OCI-M2 (cell line): ENCODE data around the gene KRTAP9-8.
"Not testable (repeated sequence)": the region's sequence is repeated elsewhere in the genome, so short reads cannot be mapped to it uniquely, and the experiment has no call there.

ENCODE experiments used
- DNase-seq: peaks from one replicate; lab custom pipeline; 2025; ENCODE audit not compliant: unreplicated experiment; lab: John Stamatoyannopoulos, UW

Gene KRTAP9-8, protein sequence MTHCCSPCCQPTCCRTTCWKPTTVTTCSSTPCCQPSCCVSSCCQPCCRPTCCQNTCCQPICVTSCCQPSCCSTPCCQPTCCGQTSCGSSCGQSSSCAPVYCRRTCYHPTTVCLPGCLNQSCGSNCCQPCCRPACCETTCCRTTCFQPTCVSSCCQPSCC

DNA sequence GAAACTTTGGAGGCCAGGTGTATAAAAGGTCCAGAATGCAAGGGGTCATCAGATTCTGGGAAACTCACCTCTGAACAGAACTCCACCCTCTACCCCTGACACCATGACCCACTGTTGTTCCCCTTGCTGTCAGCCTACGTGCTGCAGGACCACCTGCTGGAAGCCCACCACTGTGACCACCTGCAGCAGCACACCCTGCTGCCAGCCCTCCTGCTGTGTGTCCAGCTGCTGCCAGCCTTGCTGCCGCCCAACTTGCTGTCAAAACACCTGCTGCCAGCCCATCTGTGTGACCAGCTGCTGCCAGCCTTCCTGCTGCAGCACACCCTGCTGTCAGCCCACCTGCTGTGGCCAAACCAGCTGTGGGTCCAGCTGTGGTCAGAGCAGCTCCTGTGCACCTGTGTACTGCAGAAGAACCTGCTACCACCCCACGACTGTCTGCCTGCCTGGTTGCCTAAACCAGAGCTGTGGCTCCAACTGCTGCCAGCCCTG, at the start of gene KRTAP9-8:
Gene KRTAP9-8, plus strand, starts transcription at position 51 of the 489 bp plus-strand sequence. Its CDS starts 53 bp downstream, at position 104.
- DNase-seq, result not testable (repeated sequence)

DNA sequence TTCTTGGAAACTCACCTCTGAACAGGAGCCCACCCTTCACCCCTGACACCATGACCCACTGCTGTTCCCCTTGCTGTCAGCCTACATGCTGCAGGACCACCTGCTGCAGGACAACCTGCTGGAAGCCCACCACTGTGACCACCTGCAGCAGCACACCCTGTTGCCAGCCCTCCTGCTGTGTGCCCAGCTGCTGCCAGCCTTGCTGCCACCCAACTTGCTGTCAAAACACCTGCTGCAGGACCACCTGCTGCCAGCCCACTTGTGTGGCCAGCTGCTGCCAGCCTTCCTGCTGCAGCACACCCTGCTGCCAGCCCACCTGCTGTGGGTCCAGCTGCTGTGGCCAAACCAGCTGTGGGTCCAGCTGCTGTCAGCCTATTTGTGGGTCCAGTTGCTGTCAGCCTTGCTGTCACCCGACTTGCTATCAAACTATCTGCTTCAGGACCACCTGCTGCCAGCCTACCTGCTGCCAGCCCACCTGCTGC, 47.9 kb upstream of the KRTAP9-8 start, which contains the start of gene KRTAP9-1:
Gene KRTAP9-1, plus strand, starts transcription at position 51 of the 482 bp plus-strand sequence. Its CDS starts 0 bp downstream, at position 51.
- DNase-seq, result not testable (repeated sequence)

DNA sequence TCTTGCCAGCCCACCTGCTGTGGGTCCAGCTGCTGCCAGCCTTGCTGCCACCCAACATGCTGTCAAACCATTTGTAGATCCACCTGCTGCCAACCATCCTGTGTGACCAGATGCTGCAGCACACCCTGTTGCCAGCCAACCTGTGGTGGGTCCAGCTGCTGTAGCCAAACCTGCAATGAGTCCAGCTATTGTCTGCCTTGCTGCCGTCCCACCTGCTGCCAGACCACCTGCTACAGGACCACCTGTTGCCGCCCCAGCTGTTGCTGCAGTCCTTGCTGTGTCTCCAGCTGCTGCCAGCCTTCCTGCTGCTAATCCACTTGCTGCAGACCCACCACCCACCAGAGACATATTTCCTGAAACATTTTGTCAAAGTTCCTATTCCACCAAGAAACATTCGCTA, 47.5 kb upstream of the KRTAP9-8 start:
- no peak for DNase-seq

DNA sequence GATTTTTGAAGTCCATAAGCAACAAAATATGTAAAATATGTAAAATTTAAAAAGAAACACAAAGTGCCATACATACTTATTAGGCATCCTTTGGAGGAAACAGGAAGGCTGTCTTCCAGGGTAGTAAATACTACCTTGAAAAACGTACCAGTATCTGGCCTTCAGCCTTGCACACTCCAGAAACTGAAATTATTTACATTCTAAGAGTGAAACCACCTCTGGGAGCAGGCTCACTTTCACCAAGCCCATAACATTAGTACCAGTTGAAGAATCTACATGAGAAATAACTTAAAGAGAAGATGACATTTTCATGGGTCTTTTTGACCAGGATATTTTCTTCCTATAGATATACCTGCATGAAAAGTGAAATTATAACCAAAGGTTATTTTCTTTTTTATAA, 41.7 kb upstream of the KRTAP9-8 start:
- DNase-seq, result no peak

DNA sequence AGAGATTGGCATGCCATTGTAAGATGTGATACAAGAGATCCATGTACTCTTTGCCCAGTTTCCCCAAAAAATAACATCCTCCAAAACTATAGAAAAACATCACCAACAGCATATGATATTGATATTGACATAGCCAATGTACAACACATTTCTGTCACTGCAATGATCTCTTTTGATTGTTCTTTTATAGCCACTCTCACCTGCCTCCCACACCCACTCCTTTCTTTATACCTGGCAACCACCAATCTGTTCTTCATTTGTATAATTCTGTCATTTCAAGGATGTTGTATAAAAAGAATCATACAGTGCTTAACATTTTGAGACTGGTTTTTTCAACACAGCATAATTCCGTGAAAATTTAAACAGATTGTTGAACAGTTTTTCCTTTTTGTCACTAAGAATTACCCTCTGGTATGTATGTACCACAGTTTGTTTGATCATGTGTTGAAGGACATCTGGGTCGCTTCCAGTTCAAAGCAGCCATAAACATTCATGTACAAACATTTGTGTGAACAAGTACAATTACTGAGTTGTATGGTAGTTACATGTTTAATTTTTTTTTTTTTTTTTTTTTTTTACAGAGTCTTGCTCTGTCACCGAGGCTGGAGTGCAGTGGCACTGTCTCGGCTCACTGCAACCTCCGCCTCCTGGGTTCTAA, 38.2 kb upstream of the KRTAP9-8 start:
- DNase-seq, result no peak

DNA sequence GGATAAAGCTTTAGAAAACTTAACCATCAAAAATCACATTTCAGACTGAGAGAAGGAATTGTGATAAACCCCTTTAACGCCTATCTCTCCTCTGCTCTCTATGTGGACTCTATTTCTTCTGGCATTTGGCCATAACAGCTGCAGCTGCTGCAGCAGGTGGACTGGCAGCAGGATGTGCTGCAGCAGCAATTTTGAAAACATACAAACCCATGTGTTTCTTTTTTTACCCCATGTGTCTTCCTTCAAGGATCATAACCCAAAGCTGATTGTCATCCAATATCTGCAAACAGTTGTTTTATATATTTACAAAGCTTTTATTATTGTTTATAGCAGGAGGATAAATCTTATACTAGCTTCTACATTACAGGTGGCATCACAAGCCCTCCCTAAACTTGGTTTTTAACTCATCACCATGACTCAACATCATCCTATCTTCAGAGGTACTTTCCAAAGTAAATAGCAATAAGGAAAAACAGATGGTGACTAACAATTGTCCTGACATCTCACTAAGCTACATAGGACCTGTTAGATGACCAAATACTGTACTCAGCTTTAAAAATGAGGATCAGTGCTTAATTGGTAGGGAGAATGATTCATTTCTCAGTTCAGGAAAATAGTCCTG, 25.8 kb upstream of the KRTAP9-8 start:
- no peak for DNase-seq

DNA sequence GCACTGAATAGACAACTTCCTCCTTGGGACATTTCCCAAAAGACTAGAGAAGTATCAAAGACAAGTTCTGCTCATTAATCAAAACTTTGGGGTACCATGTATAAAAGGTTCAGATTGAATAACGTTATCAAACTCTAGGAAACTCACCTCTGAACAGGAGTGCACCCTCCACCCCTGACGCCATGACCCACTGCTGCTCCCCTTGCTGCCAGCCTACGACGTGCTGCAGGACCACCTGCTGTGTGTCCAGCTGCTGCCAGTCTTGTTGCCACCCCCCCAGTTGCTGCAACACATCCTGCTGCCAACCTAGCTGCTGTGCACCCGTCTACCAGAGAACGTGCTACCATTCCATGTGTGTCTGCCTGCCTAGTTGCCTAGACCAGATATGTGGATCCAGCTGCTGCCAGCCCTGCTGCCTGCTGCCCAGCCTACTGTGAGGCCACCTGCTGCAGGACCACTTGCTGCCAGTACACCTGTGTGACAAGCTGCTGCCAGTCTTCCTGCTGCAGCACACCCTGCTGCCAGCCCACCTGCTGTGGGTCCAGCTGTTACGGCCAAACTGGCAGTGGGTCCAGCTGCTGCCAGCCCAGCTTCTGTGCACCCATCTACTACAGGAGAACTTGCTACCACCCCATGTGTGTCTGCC, 25.2 kb upstream of the KRTAP9-8 start:
- DNase-seq, result no peak

DNA sequence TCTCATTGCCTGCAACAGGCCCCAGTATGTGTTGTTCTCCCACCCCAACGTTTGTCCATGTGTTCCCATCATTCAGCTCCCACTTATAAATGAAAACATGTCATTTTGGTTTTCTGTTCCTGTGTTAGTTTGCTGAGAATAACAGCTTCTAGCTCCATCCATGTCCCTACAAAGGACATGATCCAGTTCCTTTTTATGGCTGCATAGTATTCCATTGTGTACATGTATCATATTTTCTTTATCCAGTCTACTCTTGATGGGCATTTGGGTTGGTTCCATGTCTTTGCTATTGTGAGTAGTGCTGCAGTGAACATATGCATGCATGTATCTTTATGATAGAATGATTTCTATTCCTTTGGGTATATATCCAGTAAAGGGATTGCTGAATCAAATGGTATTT, 22.1 kb upstream of the KRTAP9-8 start:
- no peak for DNase-seq

DNA sequence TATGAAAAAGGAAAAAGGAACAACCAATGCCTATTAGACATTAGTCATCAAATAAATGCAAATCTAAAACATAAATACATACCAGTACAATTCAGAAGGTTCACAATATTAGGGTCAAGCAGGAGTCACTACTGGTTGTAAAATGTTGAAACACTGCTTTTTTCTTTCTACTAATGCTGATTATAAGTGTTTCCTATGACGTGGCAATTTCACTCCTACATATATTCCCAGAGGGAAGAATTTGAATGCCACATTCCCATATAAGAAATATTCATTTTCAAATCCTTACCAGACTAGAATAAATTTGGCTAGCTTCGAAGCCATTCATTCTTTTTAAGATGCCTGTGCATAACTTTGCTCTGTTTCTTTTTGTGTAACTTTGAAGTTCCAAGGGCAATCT, 14.0 kb upstream of the KRTAP9-8 start:
- DNase-seq, result no peak

DNA sequence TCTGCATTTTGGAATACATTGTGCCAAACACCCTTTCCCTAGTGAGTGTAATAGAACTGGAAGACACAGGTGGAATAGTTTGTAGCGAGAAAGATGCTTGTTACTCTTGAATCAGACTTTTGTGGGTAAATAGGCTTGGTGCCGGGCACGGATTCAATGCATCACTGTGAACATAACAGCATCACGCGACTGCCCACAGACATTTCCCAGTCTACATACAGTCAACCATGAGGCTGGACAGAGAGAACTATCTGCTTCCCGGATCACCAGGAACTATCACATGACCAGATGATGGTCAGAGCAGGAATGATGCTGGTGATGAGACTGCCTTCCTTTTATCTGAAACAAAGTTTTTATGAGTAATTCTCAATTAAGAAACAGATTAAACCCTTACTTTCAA, 11.7 kb upstream of the KRTAP9-8 start:
- no peak for DNase-seq

DNA sequence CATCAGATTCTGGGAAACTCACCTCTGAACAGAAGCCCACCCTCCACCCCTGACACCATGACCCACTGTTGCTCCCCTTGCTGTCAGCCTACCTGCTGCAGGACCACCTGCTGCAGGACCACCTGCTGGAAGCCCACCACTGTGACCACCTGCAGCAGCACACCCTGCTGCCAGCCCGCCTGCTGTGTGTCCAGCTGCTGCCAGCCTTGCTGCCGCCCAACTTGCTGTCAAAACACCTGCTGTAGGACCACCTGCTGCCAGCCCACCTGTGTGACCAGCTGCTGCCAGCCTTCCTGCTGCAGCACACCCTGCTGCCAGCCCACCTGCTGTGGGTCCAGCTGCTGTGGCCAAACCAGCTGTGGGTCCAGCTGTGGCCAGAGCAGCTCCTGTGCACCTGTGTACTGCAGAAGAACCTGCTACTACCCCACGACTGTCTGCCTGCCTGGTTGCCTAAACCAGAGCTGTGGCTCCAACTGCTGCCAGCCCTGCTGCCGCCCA, 11.2 kb upstream of the KRTAP9-8 start, which contains the start of gene KRTAP9-2:
Gene KRTAP9-2, plus strand, starts transcription at position 51 of the 498 bp plus-strand sequence. Its CDS starts 7 bp downstream, at position 58.
- DNase-seq, result not testable (repeated sequence)

DNA sequence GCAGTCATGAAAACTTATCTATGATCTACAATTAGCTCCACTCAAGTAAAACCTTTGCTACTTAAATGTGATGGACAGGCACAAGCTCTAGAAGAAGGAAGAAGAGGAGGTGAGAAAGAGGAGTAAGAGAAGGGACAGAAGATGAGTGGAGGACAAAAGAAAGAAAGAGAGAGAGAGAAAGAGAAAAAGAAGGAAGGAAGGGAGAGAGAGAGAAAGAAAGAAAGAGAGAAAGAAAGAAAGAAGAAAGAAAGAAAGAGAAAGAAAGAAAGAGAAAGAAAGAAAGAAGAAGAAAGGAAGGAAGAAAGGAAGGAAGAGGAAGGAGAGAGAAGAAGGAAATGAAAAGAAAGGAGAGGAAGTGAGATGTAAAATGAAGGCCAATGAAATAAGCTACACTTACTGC, 7.7 kb upstream of the KRTAP9-8 start:
- no peak for DNase-seq

DNA sequence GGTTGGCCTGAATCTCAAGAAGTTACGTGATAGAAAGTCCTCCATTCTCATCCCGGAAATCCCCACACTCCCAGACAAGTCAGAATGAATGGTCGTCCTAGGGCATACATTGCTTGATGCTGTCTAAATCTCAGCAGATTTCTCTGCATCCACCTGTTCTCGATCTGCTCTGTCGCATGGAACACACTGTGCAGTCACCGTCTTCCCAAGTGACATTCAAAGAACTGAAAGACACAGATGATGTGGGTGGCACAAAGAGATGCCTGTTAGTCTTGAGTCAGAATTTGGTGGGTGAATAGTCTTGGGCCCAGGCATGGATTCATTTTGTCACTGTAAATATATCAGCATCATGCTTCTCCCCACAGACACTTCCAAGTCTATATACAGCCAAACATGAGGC, 6.1 kb upstream of the KRTAP9-8 start:
- no peak for DNase-seq

DNA sequence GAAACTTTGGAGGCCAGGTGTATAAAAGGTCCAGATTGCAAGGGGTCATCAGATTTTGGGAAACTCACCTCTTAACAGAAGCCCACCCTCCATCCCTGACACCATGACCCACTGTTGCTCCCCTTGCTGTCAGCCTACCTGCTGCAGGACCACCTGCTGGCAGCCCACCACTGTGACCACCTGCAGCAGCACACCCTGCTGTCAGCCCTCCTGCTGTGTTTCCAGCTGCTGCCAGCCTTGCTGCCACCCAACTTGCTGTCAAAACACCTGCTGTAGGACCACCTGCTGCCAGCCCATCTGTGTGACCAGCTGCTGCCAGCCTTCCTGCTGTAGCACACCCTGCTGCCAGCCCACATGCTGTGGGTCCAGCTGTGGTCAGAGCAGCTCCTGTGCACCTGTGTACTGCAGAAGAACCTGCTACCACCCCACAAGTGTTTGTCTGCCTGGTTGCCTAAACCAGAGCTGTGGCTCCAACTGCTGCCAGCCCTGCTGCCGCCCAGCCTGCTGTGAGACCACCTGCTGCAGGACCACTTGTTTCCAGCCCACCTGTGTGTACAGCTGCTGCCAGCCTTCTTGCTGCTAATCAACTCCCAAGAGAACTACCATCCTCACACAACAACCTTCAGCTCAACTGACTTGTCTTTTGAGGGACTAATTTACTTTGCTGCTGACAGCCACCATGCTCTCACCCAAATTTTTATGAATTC, 5.2 kb upstream of the KRTAP9-8 start, which contains the start of gene KRTAP9-3:
Gene KRTAP9-3, plus strand, starts transcription at position 51 of the 707 bp plus-strand sequence. Its CDS starts 53 bp downstream, at position 104.
- DNase-seq, result not testable (repeated sequence)

DNA sequence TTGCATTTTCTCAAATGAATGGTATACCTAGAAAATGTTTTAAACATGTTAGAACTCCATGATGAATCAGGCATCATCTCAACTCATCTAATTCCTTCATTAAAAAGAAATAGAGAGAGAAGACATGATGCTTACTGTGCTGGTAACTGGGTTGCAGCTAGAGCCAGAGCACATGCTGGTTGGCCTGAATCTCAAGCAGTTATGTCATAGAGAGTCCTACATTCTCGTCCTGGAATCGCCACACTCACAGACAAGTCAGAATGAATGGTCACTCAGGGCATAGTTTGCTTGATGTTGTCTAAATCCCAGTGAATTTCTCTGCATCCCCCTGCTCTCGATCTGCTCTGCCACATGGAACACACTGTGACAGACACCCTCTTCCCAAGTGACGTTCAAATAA, 683 bp upstream of the KRTAP9-8 start:
- DNase-seq, result not testable (repeated sequence)

DNA sequence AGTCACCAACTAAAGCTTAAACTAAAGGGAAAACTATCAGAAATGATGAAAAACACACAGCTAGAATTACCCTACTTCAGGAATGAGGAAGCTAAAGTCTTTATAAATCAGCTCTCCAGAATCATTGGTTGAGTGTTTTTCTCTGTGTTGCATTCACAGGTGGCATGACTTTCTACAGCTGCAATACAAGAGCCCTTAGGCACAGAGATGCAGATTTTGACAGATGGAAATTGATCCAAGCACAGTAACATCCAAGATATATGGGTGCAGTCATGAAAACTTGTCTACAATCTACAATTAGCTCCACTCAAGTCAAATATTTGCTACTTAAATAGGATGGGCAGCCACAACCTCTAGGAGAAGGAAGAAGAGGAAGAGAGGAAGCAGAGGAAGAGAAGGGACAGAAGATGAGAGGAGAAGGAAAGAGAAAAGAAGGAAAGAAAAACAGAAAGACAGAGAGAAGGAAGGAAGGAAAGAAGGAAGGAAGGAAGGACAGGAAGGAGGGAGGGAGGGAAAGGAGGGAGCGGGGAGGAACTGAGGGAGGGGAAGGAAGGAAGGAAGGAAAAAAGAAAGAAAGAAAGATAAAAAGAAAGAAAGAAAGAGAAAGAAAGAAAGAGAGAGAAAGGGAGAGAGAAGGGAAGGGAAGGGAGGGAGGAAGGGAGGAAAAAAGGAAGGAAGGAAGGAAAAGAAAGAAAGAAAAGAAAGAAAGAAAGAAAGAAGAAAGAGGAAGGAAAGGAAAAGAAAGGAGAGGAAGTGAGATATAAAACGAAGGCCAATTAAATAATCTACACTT, 9.4 kb downstream of the KRTAP9-8 start:
- DNase-seq, result not testable (repeated sequence)

DNA sequence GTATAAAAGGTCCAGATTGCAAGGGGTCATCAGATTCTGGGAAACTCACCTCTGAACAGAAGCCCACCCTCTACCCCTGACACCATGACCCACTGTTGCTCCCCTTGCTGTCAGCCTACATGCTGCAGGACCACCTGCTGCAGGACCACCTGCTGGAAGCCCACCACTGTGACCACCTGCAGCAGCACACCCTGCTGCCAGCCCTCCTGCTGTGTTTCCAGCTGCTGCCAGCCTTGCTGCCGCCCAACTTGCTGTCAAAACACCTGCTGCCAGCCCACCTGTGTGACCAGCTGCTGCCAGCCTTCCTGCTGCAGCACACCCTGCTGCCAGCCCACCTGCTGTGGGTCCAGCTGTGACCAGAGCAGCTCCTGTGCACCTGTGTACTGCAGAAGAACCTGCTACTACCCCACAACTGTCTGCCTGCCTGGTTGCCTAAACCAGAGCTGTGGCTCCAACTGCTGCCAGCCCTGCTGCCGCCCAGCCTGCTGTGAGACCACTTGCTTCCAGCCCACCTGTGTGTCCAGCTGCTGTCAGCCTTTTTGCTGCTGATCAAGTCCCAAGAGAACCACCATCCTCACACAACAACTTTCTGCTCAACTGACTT, 11.9 kb downstream of the KRTAP9-8 start, which contains the start of gene KRTAP9-4:
Gene KRTAP9-4, plus strand, starts transcription at position 51 of the 604 bp plus-strand sequence. Its CDS starts 34 bp downstream, at position 85.
- DNase-seq, result not testable (repeated sequence)

DNA sequence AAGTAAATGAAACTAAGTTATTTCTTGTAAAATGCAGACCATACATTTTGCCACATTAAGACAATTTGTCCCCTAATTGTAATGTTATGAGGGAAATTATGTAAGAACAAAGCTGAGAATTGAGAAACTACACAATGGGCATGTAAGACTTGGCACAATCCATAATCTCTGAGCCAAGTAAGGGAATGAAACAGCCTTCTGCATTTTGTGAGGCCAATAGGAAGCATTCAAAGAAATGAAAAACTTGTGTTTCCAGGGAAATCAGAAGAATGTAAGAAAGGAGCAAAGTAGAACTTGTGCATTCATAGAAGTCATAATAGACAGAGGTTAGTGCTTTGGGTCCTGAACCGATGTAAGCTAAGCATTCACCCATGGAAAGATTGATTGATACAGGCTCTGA, 13.5 kb downstream of the KRTAP9-8 start:
- DNase-seq, result no peak

DNA sequence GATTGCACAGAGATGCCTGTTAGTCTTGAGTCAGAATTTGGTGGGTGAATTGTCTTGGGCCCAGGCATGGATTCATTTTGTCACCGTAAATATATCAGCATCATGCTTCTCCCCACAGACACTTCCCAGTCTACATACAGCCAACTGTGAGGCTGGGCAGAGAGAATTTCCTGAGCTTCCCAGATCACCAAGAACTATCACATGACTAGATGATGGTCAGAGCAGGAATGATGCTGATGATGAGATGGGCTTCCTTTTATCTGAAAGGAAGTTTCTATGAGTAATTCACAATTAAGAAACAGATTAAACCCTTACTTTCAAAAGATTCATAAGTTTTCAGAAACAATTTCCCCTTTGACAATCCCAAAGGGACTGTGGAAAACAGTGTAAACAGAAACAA, 17.1 kb downstream of the KRTAP9-8 start:
- DNase-seq, result no peak
